ENCODE data around the gene STK32C.

DNA sequence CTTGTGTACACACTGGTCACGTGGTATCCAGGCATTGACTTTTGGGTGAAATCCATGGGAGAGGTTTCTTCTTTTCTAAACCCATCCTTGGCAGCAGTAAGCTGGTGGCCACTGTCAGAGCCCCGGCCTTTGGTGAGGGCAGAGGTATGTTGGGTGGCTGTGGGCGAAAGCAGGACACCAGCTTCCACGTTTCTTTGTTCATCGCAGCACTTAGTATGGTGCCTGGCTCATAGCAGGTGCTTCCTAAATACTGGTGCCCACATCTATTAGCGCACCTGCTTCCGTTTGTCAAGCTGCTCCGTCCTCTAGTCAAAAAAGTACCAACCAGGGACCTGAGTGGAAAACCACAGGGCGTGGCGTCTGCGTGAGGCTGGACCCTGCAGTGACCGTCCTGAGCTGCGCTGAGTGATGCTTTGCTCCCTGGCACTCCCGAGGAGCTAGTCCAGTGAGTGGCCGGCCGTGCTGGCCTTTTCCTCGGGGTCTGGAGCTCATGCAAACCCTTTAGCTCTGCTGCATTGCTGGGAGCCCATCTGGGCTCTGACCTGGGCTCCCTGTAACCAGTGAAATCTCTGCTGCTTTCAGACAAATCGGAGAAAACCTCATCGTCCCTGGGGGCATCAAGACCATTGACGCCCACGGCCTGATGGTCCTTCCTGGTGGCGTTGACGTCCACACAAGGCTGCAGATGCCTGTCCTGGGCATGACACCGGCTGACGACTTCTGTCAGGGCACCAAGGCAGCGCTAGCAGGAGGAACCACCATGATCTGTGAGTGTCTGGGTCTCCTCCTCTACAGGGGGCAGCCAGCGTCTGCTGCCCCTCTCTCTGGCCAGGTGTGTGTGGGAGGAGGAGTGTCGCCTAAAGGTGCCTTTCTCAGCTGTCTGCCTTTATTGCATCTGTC is 115.4 kb downstream of the STK32C start:
- TF ChIP-seq, protein P1, sequence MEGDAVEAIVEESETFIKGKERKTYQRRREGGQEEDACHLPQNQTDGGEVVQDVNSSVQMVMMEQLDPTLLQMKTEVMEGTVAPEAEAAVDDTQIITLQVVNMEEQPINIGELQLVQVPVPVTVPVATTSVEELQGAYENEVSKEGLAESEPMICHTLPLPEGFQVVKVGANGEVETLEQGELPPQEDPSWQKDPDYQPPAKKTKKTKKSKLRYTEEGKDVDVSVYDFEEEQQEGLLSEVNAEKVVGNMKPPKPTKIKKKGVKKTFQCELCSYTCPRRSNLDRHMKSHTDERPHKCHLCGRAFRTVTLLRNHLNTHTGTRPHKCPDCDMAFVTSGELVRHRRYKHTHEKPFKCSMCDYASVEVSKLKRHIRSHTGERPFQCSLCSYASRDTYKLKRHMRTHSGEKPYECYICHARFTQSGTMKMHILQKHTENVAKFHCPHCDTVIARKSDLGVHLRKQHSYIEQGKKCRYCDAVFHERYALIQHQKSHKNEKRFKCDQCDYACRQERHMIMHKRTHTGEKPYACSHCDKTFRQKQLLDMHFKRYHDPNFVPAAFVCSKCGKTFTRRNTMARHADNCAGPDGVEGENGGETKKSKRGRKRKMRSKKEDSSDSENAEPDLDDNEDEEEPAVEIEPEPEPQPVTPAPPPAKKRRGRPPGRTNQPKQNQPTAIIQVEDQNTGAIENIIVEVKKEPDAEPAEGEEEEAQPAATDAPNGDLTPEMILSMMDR (IDR thresholded peaks at IDR 0.05): no peak
- TF ChIP-seq POLR2A (IDR thresholded peaks at IDR 0.05): no peak

Measured in testis (tissue), 2 donors.